MCF 10A (cell line): ENCODE data around the gene EIPR1. TPM values are rescaled to one million over a fixed set of nuclear protein-coding genes. Genes with fewer than 3 reads are reported as not detected.

Experiments
- BruUV-seq: library from RNA; stranded (reverse); fragments of 400-500 nt; replicated peaks from 2 replicates; lab custom pipeline; 2021; lab: Mats Ljungman, UMichigan
- CTCF ChIA-PET: fragments of 300-600 bp; sonication (Branson Sonifier 250); formaldehyde crosslinking; extraction: SDS; loops from one replicate; lab custom pipeline; 2021; ENCODE audit warnings: antibody characterized with exemption, inconsistent platforms; lab: Yijun Ruan, JAX
- POLR2A ChIA-PET: fragments of 300-600, 350-650 bp; sonication (Branson Sonifier 250); formaldehyde crosslinking; extraction: SDS; loops from one replicate; lab custom pipeline; 2020; ENCODE audit warnings: antibody characterized with exemption, inconsistent platforms; lab: Yijun Ruan, JAX
- DNase-seq: peaks from one replicate; pipeline ENCODE4 v3.0.0-alpha.2; 2018; ENCODE audit not compliant: unreplicated experiment
- H3K27ac Mint-ChIP-seq: one replicate; pipeline ENCODE4 v1.8.0; 2022; ENCODE audit warnings: mild to moderate bottlenecking, low read depth, mixed read lengths; ENCODE audit not compliant: unreplicated experiment
- H3K27me3 Mint-ChIP-seq: one replicate; pipeline ENCODE4 v1.8.0; 2022; ENCODE audit warnings: mixed read lengths; ENCODE audit not compliant: insufficient read depth, unreplicated experiment
- H3K36me3 Mint-ChIP-seq: one replicate; pipeline ENCODE4 v1.8.0; 2022; ENCODE audit warnings: mild to moderate bottlenecking, moderate library complexity, mixed read lengths; ENCODE audit not compliant: insufficient read depth, unreplicated experiment
- H3K4me1 Mint-ChIP-seq: one replicate; pipeline ENCODE4 v1.8.0; 2022; ENCODE audit warnings: mixed read lengths; ENCODE audit not compliant: insufficient read depth, unreplicated experiment
- H3K4me3 Mint-ChIP-seq: one replicate; pipeline ENCODE4 v1.8.0; 2022; ENCODE audit warnings: mild to moderate bottlenecking, moderate library complexity, mixed read lengths; ENCODE audit not compliant: unreplicated experiment
- H3K9me3 Mint-ChIP-seq: one replicate; pipeline ENCODE4 v1.8.0; 2022; ENCODE audit warnings: mixed read lengths; ENCODE audit not compliant: unreplicated experiment
- intact Hi-C: fragments of 100-400 bp; cut with micrococcal nuclease; formaldehyde crosslinking; loops from 2 replicates; pipeline ENCODE4 v1.14.1; 2022
- total RNA-seq: library from RNA; stranded (reverse); gene quantifications from 2 replicates; pipeline ENCODE4 v1.2.3, GENCODE V29; 2022
- TF ChIP-seq, protein P1 (sequence below): fragments of 200-600 bp; IDR thresholded peaks from one replicate; pipeline ENCODE4 v1.8.0; 2022; ENCODE audit warnings: antibody characterized with exemption, mild to moderate bottlenecking; ENCODE audit not compliant: unreplicated experiment

Gene EIPR1
- total RNA-seq, 1 experiment from 2014 or later, result 49.0 TPM

DNA sequence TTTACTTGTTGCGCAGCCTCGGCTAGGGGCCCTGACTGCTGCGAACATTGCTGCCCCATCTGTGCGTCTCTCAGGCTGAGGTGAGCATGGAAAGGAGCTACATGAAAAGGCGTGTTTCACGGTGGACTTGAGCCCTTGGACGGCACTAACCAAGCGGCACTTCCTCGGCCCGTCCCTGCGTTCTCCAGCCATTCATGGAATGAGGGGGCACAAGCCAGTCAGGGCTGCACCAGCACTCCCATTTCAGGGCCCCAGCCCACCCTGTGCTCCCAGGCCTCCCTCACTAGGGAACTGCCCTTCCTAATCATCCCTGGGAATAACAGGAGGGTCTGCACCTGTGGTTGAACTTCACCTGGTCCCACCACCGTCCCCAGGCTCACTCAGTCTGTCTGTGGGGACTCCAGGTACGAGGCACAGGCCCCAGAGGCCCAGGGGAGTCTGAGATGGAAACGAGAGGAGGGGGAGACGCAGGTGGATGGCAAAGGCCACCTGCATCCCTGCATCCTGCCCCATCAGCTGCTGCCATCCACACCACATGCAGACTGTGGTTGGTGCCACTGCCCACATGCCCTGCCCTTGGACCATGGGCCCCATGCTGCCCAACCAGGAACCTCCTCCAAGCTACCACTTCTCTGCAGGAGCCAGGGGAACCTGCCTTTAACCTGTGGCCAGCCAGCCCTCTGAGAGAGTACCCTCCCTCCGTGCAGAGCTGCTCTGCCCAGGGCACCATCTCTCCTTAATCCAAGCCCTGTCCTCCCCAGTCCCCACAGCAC lies 99.7 kb downstream of the EIPR1 start:
- ChIA-PET POLR2A (no interaction called here), CTCF (no interaction called here)
- TF ChIP-seq, protein P1, sequence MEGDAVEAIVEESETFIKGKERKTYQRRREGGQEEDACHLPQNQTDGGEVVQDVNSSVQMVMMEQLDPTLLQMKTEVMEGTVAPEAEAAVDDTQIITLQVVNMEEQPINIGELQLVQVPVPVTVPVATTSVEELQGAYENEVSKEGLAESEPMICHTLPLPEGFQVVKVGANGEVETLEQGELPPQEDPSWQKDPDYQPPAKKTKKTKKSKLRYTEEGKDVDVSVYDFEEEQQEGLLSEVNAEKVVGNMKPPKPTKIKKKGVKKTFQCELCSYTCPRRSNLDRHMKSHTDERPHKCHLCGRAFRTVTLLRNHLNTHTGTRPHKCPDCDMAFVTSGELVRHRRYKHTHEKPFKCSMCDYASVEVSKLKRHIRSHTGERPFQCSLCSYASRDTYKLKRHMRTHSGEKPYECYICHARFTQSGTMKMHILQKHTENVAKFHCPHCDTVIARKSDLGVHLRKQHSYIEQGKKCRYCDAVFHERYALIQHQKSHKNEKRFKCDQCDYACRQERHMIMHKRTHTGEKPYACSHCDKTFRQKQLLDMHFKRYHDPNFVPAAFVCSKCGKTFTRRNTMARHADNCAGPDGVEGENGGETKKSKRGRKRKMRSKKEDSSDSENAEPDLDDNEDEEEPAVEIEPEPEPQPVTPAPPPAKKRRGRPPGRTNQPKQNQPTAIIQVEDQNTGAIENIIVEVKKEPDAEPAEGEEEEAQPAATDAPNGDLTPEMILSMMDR, result no peak
- Mint-ChIP-seq H3K9me3 (peaks cover 10% of the 10 kb centered on the region), H3K4me3 (no peak overlapping the region), H3K27me3 (no peaks in the 10 kb centered on the region), H3K36me3 (peaks cover 1% of the 10 kb centered on the region), H3K4me1 (no peaks in the 10 kb centered on the region), H3K27ac (no peak overlapping the region)
- DNase-seq, result no peak
- no TSS peak for BruUV-seq
- intact Hi-C loops, result no loop called here

DNA sequence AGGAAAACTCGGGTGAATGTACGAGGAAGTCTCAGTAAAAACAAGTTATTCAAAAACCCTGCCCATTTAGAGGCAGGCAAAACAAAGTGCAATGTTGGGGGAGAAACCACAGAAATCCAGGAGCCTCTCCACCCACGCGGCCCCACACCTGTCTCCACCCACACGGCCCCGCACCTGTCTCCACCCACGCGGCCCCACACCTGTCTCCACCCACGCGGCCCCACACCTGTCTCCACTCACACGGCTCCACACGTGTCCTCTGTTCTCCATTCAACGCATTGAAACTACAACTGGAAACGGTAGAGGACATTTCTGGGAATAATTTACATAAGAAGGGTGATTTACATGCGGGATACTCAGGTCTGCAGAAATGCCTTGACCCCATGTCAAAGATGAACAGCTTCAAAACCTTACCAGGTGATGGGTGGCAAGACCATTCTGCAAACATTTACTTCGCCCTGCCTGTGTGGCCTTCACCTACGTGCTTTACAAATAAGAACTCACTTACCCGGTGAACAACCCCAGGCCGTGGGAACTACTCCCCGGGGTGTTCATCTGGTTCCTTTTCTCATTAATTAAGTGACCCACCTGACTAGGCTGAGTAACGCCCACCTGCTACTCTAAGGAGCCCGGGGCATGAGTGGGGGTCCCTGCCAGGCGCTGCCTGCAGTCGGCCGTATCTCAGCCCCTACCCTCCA lies 100.4 kb downstream of the EIPR1 start:
- no peak overlapping the region for H3K27ac Mint-ChIP-seq
- CTCF ChIA-PET, result interaction anchor here (1.1 kb wide), 1 partner anchor 33 kb away, joined by 3 read pairs; no protein-coding TSS in a partner anchor

DNA sequence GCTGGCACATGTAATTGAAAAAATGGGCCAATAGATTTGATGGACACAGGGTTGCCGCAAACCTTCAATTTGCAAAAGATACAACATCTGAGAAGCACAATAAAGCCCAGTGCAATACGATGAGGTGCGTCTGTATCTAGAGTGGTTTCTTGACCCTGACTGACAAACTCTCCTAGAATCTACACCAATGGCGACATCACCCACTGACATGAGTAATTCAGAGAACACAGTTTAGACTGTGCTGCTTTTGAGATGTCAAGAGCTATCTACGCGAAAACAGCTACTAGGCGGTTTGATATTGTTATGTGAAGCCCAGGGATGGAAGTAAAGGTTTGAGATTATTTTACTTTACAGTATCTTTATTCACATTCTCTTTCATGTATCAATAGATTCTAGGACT lies 104.9 kb downstream of the EIPR1 start:
- ChIA-PET POLR2A (no interaction called here), CTCF (no interaction called here)
- Mint-ChIP-seq H3K27me3 (no peaks in the 10 kb centered on the region), H3K9me3 (peaks cover 10% of the 10 kb centered on the region), H3K27ac (no peak overlapping the region), H3K4me1 (no peaks in the 10 kb centered on the region), H3K36me3 (no peaks in the 10 kb centered on the region), H3K4me3 (no peak overlapping the region)
- intact Hi-C loops, result no loop called here
- no TSS peak for BruUV-seq
- TF ChIP-seq, protein P1, result no peak
- DNase-seq, result no peak

More for the DNA sequence above, 100.4 kb downstream of the EIPR1 start:
- POLR2A ChIA-PET, result no interaction called here
- TF ChIP-seq, protein P1, result no peak
- no peaks in the 10 kb centered on the region for H3K4me1 Mint-ChIP-seq
- H3K27me3 Mint-ChIP-seq, result no peaks in the 10 kb centered on the region
- no peak for DNase-seq
- no TSS peak for BruUV-seq
- no peak overlapping the region for H3K4me3 Mint-ChIP-seq
- H3K36me3 Mint-ChIP-seq, result no peaks in the 10 kb centered on the region
- peaks cover 10% of the 10 kb centered on the region for H3K9me3 Mint-ChIP-seq
- intact Hi-C loops, result no loop called here

DNA sequence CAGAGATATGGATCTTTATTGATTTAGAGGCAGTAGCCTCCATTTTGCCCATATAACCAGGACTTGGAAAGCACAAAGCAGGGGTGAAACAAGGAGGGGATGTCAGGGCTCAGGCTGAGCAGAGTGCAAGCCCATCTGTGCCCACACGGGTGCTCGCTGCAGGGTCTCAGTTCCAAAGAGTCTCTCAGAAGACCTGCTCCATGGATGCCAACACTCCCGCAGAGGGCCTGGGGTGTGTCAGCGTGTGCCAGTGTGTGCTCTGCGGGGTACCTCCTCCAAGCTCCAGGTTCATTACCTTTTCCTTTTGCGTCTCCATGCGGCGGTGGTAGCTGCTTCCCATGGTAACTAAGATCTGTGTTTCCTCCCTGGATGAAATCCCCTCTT lies 107.5 kb downstream of the EIPR1 start:
- no peaks in the 10 kb centered on the region for H3K4me1 Mint-ChIP-seq
- ChIA-PET CTCF (no interaction called here), POLR2A (no interaction called here)
- peaks cover 8% of the 10 kb centered on the region for H3K9me3 Mint-ChIP-seq
- BruUV-seq, result no TSS peak
- H3K36me3 Mint-ChIP-seq, result no peaks in the 10 kb centered on the region
- TF ChIP-seq, protein P1, result no peak
- no peaks in the 10 kb centered on the region for H3K27me3 Mint-ChIP-seq
- intact Hi-C loops, result no loop called here
- H3K27ac Mint-ChIP-seq, result no peak overlapping the region
- no peak overlapping the region for H3K4me3 Mint-ChIP-seq
- DNase-seq, result no peak
